Cerebellar cortex (tissue), 1 donor: ENCODE measurements around the gene SLC4A2.
A peak's percentile ranks its signal among the peaks of the same experiment; 100 is the strongest.
"Not testable (repeated sequence)": the region's sequence is repeated elsewhere in the genome, so short reads cannot be mapped to it uniquely, and the experiment has no call there.

Experiments
- DNase-seq: peaks from one replicate; pipeline ENCODE4 v3.0.0-alpha.2; 2015; ENCODE audit warnings: low spot score

SLC4A2 gene

GRCh38 chr7:151024435-151025056, 34.8 kb upstream of the SLC4A2 start, which contains the start of gene ATG9B:
ATG9B (minus strand) TSS chr7:151024494; CDS start chr7:151024423, 71 bp downstream.
- DNase-seq: no peak

GRCh38 chr7:151025924-151026671, 33.3 kb upstream of the SLC4A2 start:
- DNase-seq: no peak

GRCh38 chr7:151026771-151027727, 32.3 kb upstream of the SLC4A2 start:
- not testable (repeated sequence) for DNase-seq

- not testable (repeated sequence) for DNase-seq
Observed at GRCh38 chr7:151027728-151028130, 31.7 kb upstream of the SLC4A2 start.

GRCh38 chr7:151028131-151028947, 31.1 kb upstream of the SLC4A2 start, which contains the start of gene ABCB8:
ABCB8 (plus strand) TSS chr7:151028450; CDS start chr7:151028516, 66 bp downstream.
- peak; percentile 99 for DNase-seq

GRCh38 chr7:151028948-151029501, 30.4 kb upstream of the SLC4A2 start:
- DNase-seq: no peak

- DNase-seq: no peak
Observed at GRCh38 chr7:151031011-151031410, 28.4 kb upstream of the SLC4A2 start.

- DNase-seq: no peak
Observed at GRCh38 chr7:151032936-151033863, 26.2 kb upstream of the SLC4A2 start.

- no peak for DNase-seq
Observed at GRCh38 chr7:151033864-151034249, 25.5 kb upstream of the SLC4A2 start.

GRCh38 chr7:151034312-151035025, 24.9 kb upstream of the SLC4A2 start:
- DNase-seq: no peak

- no peak for DNase-seq
Observed at GRCh38 chr7:151035026-151035717, 24.2 kb upstream of the SLC4A2 start.

- no peak for DNase-seq
Observed at GRCh38 chr7:151035902-151036301, 23.5 kb upstream of the SLC4A2 start.

- no peak for DNase-seq
Observed at GRCh38 chr7:151038951-151039849, 20.2 kb upstream of the SLC4A2 start.

- no peak for DNase-seq
Observed at GRCh38 chr7:151039850-151040548, 19.4 kb upstream of the SLC4A2 start.

GRCh38 chr7:151040616-151041375, 18.6 kb upstream of the SLC4A2 start:
- no peak for DNase-seq

GRCh38 chr7:151043449-151043848, 15.9 kb upstream of the SLC4A2 start:
- not testable (repeated sequence) for DNase-seq
